GM20000 (cell line): ENCODE data around the gene LRCOL1.

Experiments used
- DNase-seq: peaks from one replicate; pipeline ENCODE4 v3.0.0; 2012; ENCODE audit warnings: low spot score
- CTCF ChIP-seq: IDR thresholded peaks from 2 replicates; pipeline ENCODE4 v1.5.1; 2012; ENCODE audit warnings: mild to moderate bottlenecking, control low read depth; ENCODE audit errors: extremely low read depth, missing control alignments

The LRCOL1 gene

GRCh38 chr12:132588821-132589669, 21.3 kb downstream of the LRCOL1 start:
- TF ChIP-seq CTCF: no peak
- DNase-seq: no peak

- no peak for DNase-seq
- TF ChIP-seq CTCF: no peak
Observed at GRCh38 chr12:132588319-132588718, 22.1 kb downstream of the LRCOL1 start.

GRCh38 chr12:132587781-132588180, 22.6 kb downstream of the LRCOL1 start:
- TF ChIP-seq CTCF: no peak
- no peak for DNase-seq

- no peak for TF ChIP-seq CTCF
- no peak for DNase-seq
Observed at GRCh38 chr12:132586929-132587328, 23.5 kb downstream of the LRCOL1 start.

GRCh38 chr12:132585177-132585576, 25.2 kb downstream of the LRCOL1 start:
- TF ChIP-seq CTCF: no peak
- DNase-seq: no peak

- no peak for TF ChIP-seq CTCF
- no peak for DNase-seq
Observed at GRCh38 chr12:132584429-132584828, 26.0 kb downstream of the LRCOL1 start.

GRCh38 chr12:132583736-132584135, 26.6 kb downstream of the LRCOL1 start:
- no peak for TF ChIP-seq CTCF
- DNase-seq: no peak
